B cell (primary cell): Measurements from ENCODE around the gene SMAP2.
"Not testable (repeated sequence)": the region's sequence is repeated elsewhere in the genome, so short reads cannot be mapped to it uniquely, and the experiment has no call there.

Source experiments
- CTCF ChIP-seq: fragments of 200-600 bp; IDR thresholded peaks from one replicate; pipeline ENCODE4 v1.8.0; 2022; ENCODE audit warnings: antibody characterized with exemption, mild to moderate bottlenecking
- EZH2 ChIP-seq: IDR thresholded peaks from 2 replicates; pipeline ENCODE4 v1.6.1; 2012; ENCODE audit warnings: borderline replicate concordance, low read depth, mild to moderate bottlenecking, moderate library complexity, low read length; ENCODE audit not compliant: insufficient read depth, poor library complexity, severe bottlenecking

- TF ChIP-seq CTCF, EZH2: not testable (repeated sequence)
Measured at GRCh38 chr1:40342381-40342717, 31.2 kb upstream of the SMAP2 start.
